Kidney (tissue), 14 donors: Measurements from ENCODE around the gene OR2V1. TPM values are rescaled to one million over a fixed set of nuclear protein-coding genes. Genes with fewer than 3 reads are reported as not detected.

Experiments
- DNase-seq, 5 donors: peaks; one replicate each; pipeline ENCODE4 v3.0.0-alpha.2; 2013 to 2020
- FAIRE-seq: peaks from 2 replicates; lab custom pipeline; 2012; peaks lifted over from hg19 to GRCh38; lab: Jason Lieb, UNC
- H3K27ac ChIP-seq, 2 donors: one replicate each; pipeline ENCODE4 v1.7.0; 2013; ENCODE audit warnings: low read depth in 2 of 2, low read length in 2 of 2, inconsistent platforms in 1 of 2
- H3K27me3 ChIP-seq: one replicate; pipeline ENCODE4 v1.7.1; 2013; ENCODE audit warnings: low read length, inconsistent platforms; ENCODE audit not compliant: control insufficient read depth, insufficient read depth
- H3K36me3 ChIP-seq, 3 donors: one replicate each; pipeline versions ENCODE4 v1.7.0 to v1.7.1; 2013; ENCODE audit warnings: low read length in 3 of 3, control low read depth in 1 of 3, inconsistent platforms in 1 of 3; ENCODE audit not compliant: insufficient read depth in 3 of 3, control insufficient read depth in 2 of 3
- H3K4me1 ChIP-seq, 3 donors: one replicate each; pipeline versions ENCODE4 v1.7.0 to v1.7.1; 2013; ENCODE audit warnings: low read length in 3 of 3, inconsistent platforms in 1 of 3, low read depth in 1 of 3; ENCODE audit not compliant: control insufficient read depth in 2 of 3, insufficient read depth in 2 of 3
- H3K4me3 ChIP-seq, 3 donors: one replicate each; pipeline versions ENCODE4 v1.7.0 to v1.8.1; 2013; ENCODE audit warnings: low read length in 3 of 3, control low read depth in 1 of 3, inconsistent platforms in 1 of 3
- H3K9ac ChIP-seq, 3 donors: one replicate each; pipeline versions ENCODE4 v1.7.0 to v1.7.1; 2013; ENCODE audit warnings: low read length in 3 of 3, control low read depth in 1 of 3, inconsistent platforms in 1 of 3
- H3K9me3 ChIP-seq, 3 donors: one replicate each; pipeline versions ENCODE4 v1.7.0 to v1.7.1; 2013; ENCODE audit warnings: low read length in 3 of 3, control low read depth in 1 of 3, inconsistent platforms in 1 of 3; ENCODE audit not compliant: control insufficient read depth in 2 of 3, insufficient read depth in 1 of 3
- CTCF ChIP-seq: IDR thresholded peaks from 3 replicates; pipeline ENCODE4 v1.5.1; 2012; ENCODE audit warnings: mild to moderate bottlenecking, moderate library complexity, borderline replicate concordance; ENCODE audit not compliant: insufficient read depth; ENCODE audit errors: extremely low read depth
- intact Hi-C: fragments of 100-400 bp; cut with DNase I; formaldehyde crosslinking; loops from one replicate; pipeline ENCODE4 v1.11.1; 2022
- polyA plus RNA-seq: library from polyadenylated mRNA; stranded (reverse); fragments of 350-450 nt; fragmentation: Illumina TruSeq; extraction: RNeasy Lipid Tissue Mini Kit (QIAGEN cat#74804); gene quantifications from one replicate; pipeline ENCODE4 v1.2.3, GENCODE V29; 2014; ENCODE audit warnings: low read depth, low replicate concordance; ENCODE audit not compliant: insufficient read depth
- total RNA-seq: library from RNA; stranded (reverse); fragmentation: NEBNext Ultra II Directional; extraction: Animal tissue kit (Norgen Biotek cat#: 25700); gene quantifications from one replicate; pipeline ENCODE4 v1.2.1, GENCODE V29; 2021
- donor health status: control.
- donor health status: control.
- donor health status: control.
- donor health status: control.
- donor health status: control.
- donor health status: DM: yes; HTN: yes; CAD: no.
- donor health status: Normal renal cell carcinoma (clear cell type).

The OR2V1 gene
- total and polyA plus RNA-seq, 2 donors from 2014 or later = not detected

- H3K27me3 ChIP-seq = peaks cover 20% of the 10 kb centered on the region
- H3K36me3 ChIP-seq = no peaks in the 10 kb centered on the region
- no peak overlapping the region for H3K9ac ChIP-seq
- H3K4me3 ChIP-seq = no peak overlapping the region
- no peak for DNase-seq
- H3K27ac ChIP-seq = no peak overlapping the region
- TF ChIP-seq CTCF = no peak
- no peaks in the 10 kb centered on the region for H3K9me3 ChIP-seq
- intact Hi-C loops = no loop called here
- no peaks in the 10 kb centered on the region for H3K4me1 ChIP-seq
- FAIRE-seq = no peak
These were observed 20.0 kb downstream of the OR2V1 start for GRCh38 chr5:181111010-181111409.

- intact Hi-C loops = no loop called here
- Histone ChIP-seq H3K9ac (no peak overlapping the region), H3K27ac (no peak overlapping the region), H3K27me3 (peaks cover 11% of the 10 kb centered on the region), H3K4me3 (no peak overlapping the region), H3K4me1 (no peaks in the 10 kb centered on the region), H3K9me3 (no peaks in the 10 kb centered on the region), H3K36me3 (no peaks in the 10 kb centered on the region)
- no peak for DNase-seq
- no peak for TF ChIP-seq CTCF
- no peak for FAIRE-seq
These were observed 21.4 kb downstream of the OR2V1 start for GRCh38 chr5:181109489-181110013.

- TF ChIP-seq CTCF = no peak
- no peak for DNase-seq
- Histone ChIP-seq H3K4me1 (no peaks in the 10 kb centered on the region), H3K27ac (no peak overlapping the region), H3K27me3 (peaks cover 8% of the 10 kb centered on the region), H3K4me3 (no peak overlapping the region), H3K36me3 (no peaks in the 10 kb centered on the region), H3K9ac (no peak overlapping the region), H3K9me3 (no peaks in the 10 kb centered on the region)
- intact Hi-C loops = no loop called here
- FAIRE-seq = no peak
These were observed 22.3 kb downstream of the OR2V1 start for GRCh38 chr5:181108578-181109165.

- Histone ChIP-seq H3K27ac (no peak overlapping the region), H3K9ac (no peak overlapping the region), H3K36me3 (no peaks in the 10 kb centered on the region), H3K9me3 (no peaks in the 10 kb centered on the region), H3K4me3 (no peak overlapping the region), H3K27me3 (peaks cover 7% of the 10 kb centered on the region), H3K4me1 (no peaks in the 10 kb centered on the region)
- DNase-seq (no peak), FAIRE-seq (no peak)
- intact Hi-C loops = no loop called here
- no peak for TF ChIP-seq CTCF
These were observed 23.3 kb downstream of the OR2V1 start for GRCh38 chr5:181107699-181108098.
